CD14-positive monocyte (primary cell): Measurements from ENCODE around the gene LRBA. TPM values are rescaled to one million over a fixed set of nuclear protein-coding genes. Genes with fewer than 3 reads are reported as not detected.

ENCODE experiments used
- DNase-seq, 3 donors: peaks; one replicate each; pipeline ENCODE4 v3.0.0-alpha.2; 2011 to 2022
- H2AFZ ChIP-seq: 2 replicates; pipeline ENCODE4 v1.6.0; 2012; ENCODE audit warnings: mild to moderate bottlenecking, low read depth, low read length, inconsistent platforms; ENCODE audit not compliant: insufficient read depth, poor library complexity, severe bottlenecking
- H3K27ac ChIP-seq, 2 donors: 1 replicate in 1 of 2; 2 replicates in 1 of 2; pipeline ENCODE4 v1.5.1; 2012 to 2013; ENCODE audit warnings: low read length in 2 of 2, control low read depth in 1 of 2, inconsistent platforms in 1 of 2, low read depth in 1 of 2, mild to moderate bottlenecking in 1 of 2
- H3K27me3 ChIP-seq, 2 donors: one replicate each; pipeline versions ENCODE4 v1.6.0 to v1.6.1; 2011 to 2013; ENCODE audit warnings: low read length in 2 of 2; ENCODE audit not compliant: control insufficient read depth in 2 of 2, insufficient read depth in 2 of 2
- H3K36me3 ChIP-seq, 2 donors: replicated peaks in 1 of 2; 1 replicate in 1 of 2; 2 replicates in 1 of 2; pipeline versions ENCODE4 v1.5.1 to v1.6.1; 2012 to 2013; ENCODE audit warnings: low read length in 2 of 2, control low read depth in 1 of 2, inconsistent platforms in 1 of 2, mild to moderate bottlenecking in 1 of 2; ENCODE audit not compliant: insufficient read depth in 2 of 2, control insufficient read depth in 1 of 2
- H3K4me1 ChIP-seq, 2 donors: 1 replicate in 1 of 2; 2 replicates in 1 of 2; pipeline versions ENCODE4 v1.5.1 to v1.6.1; 2012 to 2013; ENCODE audit warnings: low read length in 2 of 2, control low read depth in 1 of 2, inconsistent platforms in 1 of 2, mild to moderate bottlenecking in 1 of 2, moderate library complexity in 1 of 2; ENCODE audit not compliant: insufficient read depth in 2 of 2, control insufficient read depth in 1 of 2
- H3K4me2 ChIP-seq: replicated peaks from 2 replicates; pipeline ENCODE3; 2012; ENCODE audit warnings: low read length, moderate library complexity, mild to moderate bottlenecking; ENCODE audit not compliant: poor library complexity, severe bottlenecking; ENCODE audit errors: extremely low read depth
- H3K4me3 ChIP-seq, 3 experiments: fragments of 200-600 bp in 1 of 3; sonication (generic) in 1 of 3; replicated peaks in 1 of 3; 1 replicate in 2 of 3; 2 replicates in 1 of 3; pipeline ENCODE4 v1.5.1; 2011 to 2013; ENCODE audit warnings: low read length in 3 of 3, mild to moderate bottlenecking in 3 of 3, control low read depth in 2 of 3, low read depth in 2 of 3, inconsistent platforms in 1 of 3, moderate library complexity in 1 of 3
- H3K79me2 ChIP-seq: 2 replicates; pipeline ENCODE4 v1.6.0; 2012; ENCODE audit warnings: mild to moderate bottlenecking, control low read depth, inconsistent platforms, low read length, moderate library complexity; ENCODE audit not compliant: insufficient read depth
- H3K9ac ChIP-seq: 2 replicates; pipeline ENCODE4 v1.6.0; 2017; ENCODE audit warnings: low read length, mild to moderate bottlenecking; ENCODE audit not compliant: insufficient read depth, poor library complexity, severe bottlenecking
- H3K9me3 ChIP-seq, 2 donors: replicated peaks in 1 of 2; 1 replicate in 1 of 2; 2 replicates in 1 of 2; pipeline versions ENCODE4 v1.5.1 to v1.6.1; 2012 to 2013; ENCODE audit warnings: low read length in 2 of 2, control low read depth in 1 of 2; ENCODE audit not compliant: control insufficient read depth in 1 of 2, insufficient read depth in 1 of 2
- H4K20me1 ChIP-seq: 2 replicates; pipeline ENCODE4 v1.6.0; 2012; ENCODE audit warnings: mild to moderate bottlenecking, low read length, control low read depth, moderate library complexity; ENCODE audit not compliant: insufficient read depth
- H3K27ac Mint-ChIP-seq, 7 donors: one replicate each; pipeline ENCODE4 v1.8.0; 2020; ENCODE audit warnings: mild to moderate bottlenecking in 7 of 7, mixed read lengths in 7 of 7, moderate library complexity in 6 of 7, inconsistent platforms in 2 of 7
- H3K27me3 Mint-ChIP-seq, 3 donors: one replicate each; pipeline ENCODE4 v1.8.0; 2021 to 2022; ENCODE audit warnings: low read depth in 3 of 3, mild to moderate bottlenecking in 3 of 3, mixed read lengths in 3 of 3, moderate library complexity in 3 of 3, inconsistent platforms in 1 of 3
- H3K36me3 Mint-ChIP-seq, 2 donors: one replicate each; pipeline ENCODE4 v1.8.0; 2020; ENCODE audit warnings: mixed read lengths in 2 of 2, inconsistent platforms in 1 of 2, mild to moderate bottlenecking in 1 of 2
- H3K4me1 Mint-ChIP-seq: one replicate; pipeline ENCODE4 v1.8.0; 2020; ENCODE audit warnings: mild to moderate bottlenecking, mixed read lengths
- H3K4me3 Mint-ChIP-seq, 2 donors: one replicate each; pipeline ENCODE4 v1.8.0; 2020; ENCODE audit warnings: mild to moderate bottlenecking in 2 of 2, mixed read lengths in 2 of 2, moderate library complexity in 1 of 2
- H3K9me3 Mint-ChIP-seq, 7 donors: one replicate each; pipeline ENCODE4 v1.8.0; 2020 to 2022; ENCODE audit warnings: mixed read lengths in 7 of 7, mild to moderate bottlenecking in 6 of 7, moderate library complexity in 6 of 7, inconsistent platforms in 2 of 7
- CTCF ChIP-seq: fragments of 200-600 bp; IDR thresholded peaks from one replicate; pipeline ENCODE4 v1.8.0; 2022; ENCODE audit warnings: antibody characterized with exemption, mild to moderate bottlenecking
- WGBS: methylation state at CpG from one replicate; pipeline ENCODE4 v1.1.5; 2013; ENCODE audit warnings: missing lambda C conversion rate; ENCODE audit not compliant: insufficient coverage; 5-methylcytosine and 5-hydroxymethylcytosine counted together
- intact Hi-C, 2 donors: fragments of 100-400 bp; cut with micrococcal nuclease; formaldehyde crosslinking; loops; one replicate each; pipeline versions ENCODE4 v1.15.0 to v1.15.1; 2023
- polyA plus RNA-seq, 3 donors: library from polyadenylated mRNA; depleted of rRNA in 1 of 3; unstranded in 2 of 3; stranded (reverse) in 1 of 3; fragments of 300-500 nt in 2 of 3; fragments of >200 nt in 1 of 3; fragmentation: Illumina TruSeq in 2 of 3; gene quantifications; 1 replicate in 2 of 3; 2 replicates in 1 of 3; pipeline ENCODE4 v1.2.3, GENCODE V29; 2012 to 2021

The LRBA gene
- polyA plus RNA-seq, 3 donors, result 1.5 to 5.5 (median 4.4) TPM

GRCh38 chr4:150950657-150951288, 64.3 kb downstream of the LRBA start:
- no peaks in the 10 kb centered on the region for H3K27me3 Mint-ChIP-seq
- WGBS, result no CpG with 5 or more reads among the region's 2 CpGs
- no peak overlapping the region for H3K4me2 ChIP-seq
- H3K36me3 Mint-ChIP-seq, result no peaks in the 10 kb centered on the region
- peaks cover 30% of the 10 kb centered on the region for H3K4me1 Mint-ChIP-seq
- no peaks in the 10 kb centered on the region for H3K27me3 ChIP-seq
- peaks cover 4% of the 10 kb centered on the region for H3K79me2 ChIP-seq
- H3K27ac Mint-ChIP-seq, result peak overlapping the region in 2 of 7 donors; percentile 25 to 39
- no peak overlapping the region for H3K4me3 Mint-ChIP-seq
- peaks cover 0 to 17% (median 4%) of the 10 kb centered on the region in 7 donors for H3K9me3 Mint-ChIP-seq
- peak overlapping the region in 1 of 2 donors; percentile 3 for H3K27ac ChIP-seq
- no peak overlapping the region for H3K4me3 ChIP-seq
- H3K9me3 ChIP-seq, result peaks cover 0 to 4% of the 10 kb centered on the region in 2 donors
- no peaks in the 10 kb centered on the region for H4K20me1 ChIP-seq
- DNase-seq, result peak; percentile 3 to 18 (median 7)
- H3K4me1 ChIP-seq, result peaks cover 6 to 17% of the 10 kb centered on the region in 2 donors
- intact Hi-C loops, result no loop called here
- no peak overlapping the region for H2AFZ ChIP-seq
- no peak for TF ChIP-seq CTCF
- no peak overlapping the region for H3K9ac ChIP-seq
- H3K36me3 ChIP-seq, result no peaks in the 10 kb centered on the region

DNA sequence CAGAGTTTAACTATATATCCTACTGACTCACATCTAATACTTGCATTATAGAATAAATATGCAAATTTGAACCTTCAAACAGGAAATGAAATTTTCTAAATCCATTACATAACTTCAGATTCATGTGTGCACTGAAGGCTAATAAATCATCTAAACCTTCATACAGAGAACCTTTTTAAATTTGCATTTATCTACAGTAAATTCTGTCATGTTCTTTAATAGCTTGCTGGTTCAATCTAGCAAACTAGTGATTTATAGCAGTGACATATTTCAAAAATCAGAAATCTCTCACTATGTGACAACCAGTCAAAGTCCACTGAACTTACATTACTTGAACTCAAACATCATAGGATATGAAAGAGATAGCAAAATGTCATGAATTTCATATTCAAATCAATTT, 65.1 kb downstream of the LRBA start:
- Mint-ChIP-seq H3K4me1 (peaks cover 31% of the 10 kb centered on the region), H3K27me3 (no peaks in the 10 kb centered on the region), H3K36me3 (no peaks in the 10 kb centered on the region), H3K27ac (no peak overlapping the region), H3K4me3 (no peak overlapping the region), H3K9me3 (peaks cover 0 to 8% (median 4%) of the 10 kb centered on the region in 7 donors)
- H3K36me3 ChIP-seq, result no peaks in the 10 kb centered on the region
- no peak overlapping the region for H3K27ac ChIP-seq
- H3K9me3 ChIP-seq, result peaks cover 0 to 2% of the 10 kb centered on the region in 2 donors
- H2AFZ ChIP-seq, result no peak overlapping the region
- no peak overlapping the region for H3K4me2 ChIP-seq
- TF ChIP-seq CTCF, result no peak
- H3K27me3 ChIP-seq, result no peaks in the 10 kb centered on the region
- intact Hi-C loops, result no loop called here
- peaks cover 6 to 17% of the 10 kb centered on the region in 2 donors for H3K4me1 ChIP-seq
- H3K4me3 ChIP-seq, result no peak overlapping the region
- peaks cover under 1% of the 10 kb centered on the region for H3K79me2 ChIP-seq
- DNase-seq, result no peak
- H4K20me1 ChIP-seq, result no peaks in the 10 kb centered on the region
- no peak overlapping the region for H3K9ac ChIP-seq
